Keratinocyte (primary cell): ENCODE measurements around the gene UBE2D3.

Experiments used
- CTCF ChIP-seq, 3 experiments: IDR thresholded peaks in 1 of 3; conservative IDR thresholded peaks in 1 of 3; optimal IDR thresholded peaks in 1 of 3; 2 replicates in 2 of 3; 3 replicates in 1 of 3; pipeline versions ENCODE3 to v1.5.1; 2011; ENCODE audit warnings: low read length in 3 of 3, mild to moderate bottlenecking in 3 of 3, moderate library complexity in 2 of 3, control low read depth in 1 of 3, inconsistent platforms in 1 of 3; ENCODE audit not compliant: insufficient read depth in 2 of 3; ENCODE audit errors: extremely low read depth in 1 of 3
- EZH2 ChIP-seq: IDR thresholded peaks from one replicate; pipeline ENCODE4 v1.6.1; 2012; ENCODE audit warnings: inconsistent platforms, mild to moderate bottlenecking, low read length, moderate library complexity

DNA sequence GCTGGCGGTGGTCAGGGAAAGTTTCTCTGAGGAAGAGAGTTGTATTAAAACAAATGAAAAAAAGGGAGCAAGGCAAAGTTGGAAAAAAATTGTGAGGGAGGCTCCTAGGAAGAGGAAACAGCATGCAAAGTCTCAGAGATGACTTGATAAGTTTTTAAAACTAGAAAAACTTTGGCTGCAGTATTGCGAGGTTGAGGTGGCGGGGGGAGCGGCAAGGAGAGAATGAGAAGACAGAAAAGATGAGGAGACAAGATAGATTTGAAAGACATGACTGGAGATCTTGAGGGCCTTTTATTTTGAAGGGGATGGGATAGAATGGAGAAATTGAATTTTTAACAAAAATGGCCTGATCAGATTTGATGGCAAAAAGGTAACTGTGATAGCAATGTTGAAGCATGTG is 4.8 kb upstream of the UBE2D3 start:
- TF ChIP-seq CTCF (optimal IDR thresholded peaks at IDR 0.05 in 1 of 3, IDR thresholded peaks at IDR 0.05 in 1 of 3, conservative IDR thresholded peaks at IDR 0.05 in 1 of 3; ENCODE audit: extremely low read depth in 1 of 3, insufficient read depth in 2 of 3, low read length in 3 of 3), result no peak
- no peak for TF ChIP-seq EZH2
